HG03135 (cell line): ENCODE data around the gene YTHDC2.

Source experiments
- ATAC-seq: cut with Tn5 transposase; IDR thresholded peaks from one replicate; pipeline ENCODE4 v1.9.1; 2021; ENCODE audit warnings: mild to moderate bottlenecking, moderate library complexity; ENCODE audit not compliant: unreplicated experiment

YTHDC2 gene

DNA sequence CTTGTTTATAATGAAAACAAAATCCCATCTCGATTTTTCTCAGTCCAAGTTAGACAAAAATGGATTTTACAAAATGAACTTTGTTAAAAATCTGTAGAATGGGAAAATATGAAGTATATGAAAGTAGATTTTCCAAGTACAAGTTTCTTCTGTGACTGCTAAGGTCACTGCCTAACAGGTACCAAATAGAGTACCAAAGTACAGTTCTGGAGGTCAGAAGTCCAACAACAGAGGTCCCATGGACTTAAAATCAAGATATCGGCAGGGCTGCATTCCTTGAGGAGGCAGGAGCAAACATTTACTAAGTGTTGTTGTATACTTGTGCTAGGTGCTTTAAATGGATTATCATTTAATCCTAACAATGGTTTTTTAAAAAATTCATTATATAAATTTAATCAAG is 5.9 kb downstream of the YTHDC2 start:
- ATAC-seq = no peak

DNA sequence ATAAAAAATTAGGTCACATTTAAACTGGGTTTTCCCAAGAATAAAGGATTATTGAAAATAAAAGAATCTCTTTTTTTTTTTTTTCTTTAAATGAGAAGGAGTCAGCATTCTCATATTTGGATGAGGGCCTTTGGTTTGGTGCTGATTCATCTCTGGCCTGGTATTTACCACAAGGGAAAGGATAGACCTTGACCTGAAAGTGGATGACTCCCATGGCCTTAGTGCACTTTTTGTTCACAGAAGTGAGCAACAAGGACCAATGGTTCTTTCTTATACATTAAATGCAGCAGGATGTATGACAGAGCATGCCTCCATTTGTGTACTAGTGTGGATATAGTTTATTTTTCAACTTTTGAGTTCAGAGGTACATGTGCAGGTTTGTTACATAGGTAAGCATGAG is 6.9 kb downstream of the YTHDC2 start:
- peak; percentile 59 for ATAC-seq

GRCh38 chr5:113520899-113521298 is 7.4 kb downstream of the YTHDC2 start:
- ATAC-seq = no peak

- ATAC-seq = no peak
Observed at GRCh38 chr5:113523168-113523567, 9.7 kb downstream of the YTHDC2 start.

DNA sequence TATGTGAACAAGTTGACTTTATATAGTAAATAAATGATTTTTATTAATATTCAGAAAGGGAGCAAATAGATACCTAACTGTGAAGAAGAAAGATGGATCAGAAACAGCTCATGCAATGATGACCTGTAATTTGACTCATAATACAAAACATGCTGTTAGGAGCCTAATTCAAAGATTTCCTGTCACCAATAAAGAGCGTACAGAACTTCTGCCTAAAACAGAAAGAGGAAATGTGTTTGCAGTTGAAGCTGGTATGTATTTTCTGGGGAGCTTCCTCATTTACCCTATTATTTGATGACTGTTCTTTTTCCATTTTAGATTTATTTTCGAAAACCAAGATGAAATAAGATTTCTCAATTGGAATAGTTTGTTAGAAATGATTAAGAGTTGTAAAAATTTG is 11.4 kb downstream of the YTHDC2 start:
- ATAC-seq = no peak

DNA sequence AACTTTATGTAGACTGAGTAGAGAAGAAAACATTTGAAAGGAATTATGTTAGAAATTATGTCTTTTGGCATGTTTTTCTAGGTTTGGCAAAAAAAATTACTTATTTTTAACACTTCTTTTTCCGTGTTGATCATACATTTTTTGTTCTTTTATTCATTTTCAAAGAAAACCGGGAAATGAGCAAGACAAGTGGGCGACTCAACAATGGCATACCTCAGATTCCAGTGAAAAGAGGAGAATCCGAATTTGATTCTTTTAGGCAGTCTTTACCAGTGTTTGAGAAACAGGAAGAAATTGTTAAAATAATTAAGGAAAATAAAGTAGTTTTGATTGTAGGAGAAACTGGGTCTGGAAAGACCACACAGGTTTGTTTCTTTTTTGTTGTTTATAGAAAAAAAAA is 12.9 kb downstream of the YTHDC2 start:
- ATAC-seq = no peak

- no peak for ATAC-seq
Observed at GRCh38 chr5:113527746-113528145, 14.3 kb downstream of the YTHDC2 start.

GRCh38 chr5:113531481-113532159 is 18.1 kb downstream of the YTHDC2 start:
- no peak for ATAC-seq

- no peak for ATAC-seq
Observed at GRCh38 chr5:113538313-113538712, 24.8 kb downstream of the YTHDC2 start.

GRCh38 chr5:113546703-113547183 is 33.2 kb downstream of the YTHDC2 start:
- ATAC-seq = no peak

DNA sequence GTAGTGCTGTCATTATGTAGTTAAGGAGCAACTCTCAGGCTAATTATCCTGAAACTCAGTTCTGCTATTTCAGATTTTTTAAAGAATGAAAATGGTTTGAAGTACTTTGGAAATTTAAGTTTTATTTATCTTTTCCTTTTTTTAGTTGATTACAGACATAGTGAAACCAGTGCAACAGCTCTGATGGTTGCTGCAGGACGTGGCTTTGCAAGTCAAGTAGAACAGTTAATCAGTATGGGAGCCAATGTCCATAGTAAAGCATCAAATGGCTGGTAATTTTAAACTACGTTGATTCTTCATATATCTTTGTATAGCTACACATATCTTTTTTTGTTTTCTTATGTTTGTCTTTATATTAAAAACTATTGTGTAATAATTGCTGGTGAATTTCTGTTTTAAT is 34.9 kb downstream of the YTHDC2 start:
- peak; percentile 93 for ATAC-seq

- ATAC-seq = no peak
Observed at GRCh38 chr5:113552137-113552536, 38.6 kb downstream of the YTHDC2 start.

DNA sequence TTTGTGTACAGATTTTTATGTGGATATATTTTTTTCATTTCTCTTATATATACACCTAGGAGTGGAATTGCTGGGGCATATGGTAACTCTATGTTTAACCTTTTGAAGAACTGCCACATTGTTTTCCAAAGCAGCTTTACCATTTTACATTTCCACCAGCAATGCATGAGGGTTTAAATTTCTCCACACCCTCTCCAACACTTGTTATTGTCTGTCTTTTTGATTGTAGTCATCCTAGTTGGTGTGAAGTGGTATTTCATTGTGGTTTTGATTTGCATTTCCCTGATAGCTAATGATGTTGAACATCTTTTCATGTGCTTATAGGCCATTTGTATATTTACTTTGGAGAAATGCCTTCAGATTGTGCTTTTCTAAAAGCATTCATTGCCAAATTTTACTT is 39.1 kb downstream of the YTHDC2 start:
- no peak for ATAC-seq

DNA sequence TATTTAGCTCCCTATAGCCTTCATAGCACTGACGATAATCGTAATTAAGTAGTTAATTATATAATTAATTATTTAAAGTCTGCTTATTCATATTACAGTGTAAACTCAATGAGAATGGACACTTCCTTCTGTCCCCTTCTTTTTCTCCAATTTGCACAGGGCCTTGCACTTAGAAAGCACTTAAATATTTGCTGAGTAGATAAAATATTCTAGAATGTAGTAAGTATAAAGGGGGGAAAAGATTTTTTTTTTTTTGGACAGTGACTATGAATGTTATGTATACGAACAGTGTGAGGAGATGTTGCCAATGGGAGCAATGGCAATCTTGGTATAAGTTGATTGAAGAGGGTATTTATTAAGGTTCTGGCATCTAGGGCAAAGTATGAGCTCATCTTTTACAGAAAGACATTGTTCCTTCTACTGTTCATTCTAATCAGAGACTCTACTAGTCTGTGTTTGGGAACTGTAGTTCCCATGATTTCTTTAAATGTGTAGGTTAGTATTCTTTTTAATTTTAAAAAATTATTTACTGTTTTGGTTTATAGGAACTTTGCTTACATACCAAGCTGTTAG is 49.4 kb downstream of the YTHDC2 start:
- no peak for ATAC-seq

- ATAC-seq = no peak
Observed at GRCh38 chr5:113569396-113569795, 55.9 kb downstream of the YTHDC2 start.

DNA sequence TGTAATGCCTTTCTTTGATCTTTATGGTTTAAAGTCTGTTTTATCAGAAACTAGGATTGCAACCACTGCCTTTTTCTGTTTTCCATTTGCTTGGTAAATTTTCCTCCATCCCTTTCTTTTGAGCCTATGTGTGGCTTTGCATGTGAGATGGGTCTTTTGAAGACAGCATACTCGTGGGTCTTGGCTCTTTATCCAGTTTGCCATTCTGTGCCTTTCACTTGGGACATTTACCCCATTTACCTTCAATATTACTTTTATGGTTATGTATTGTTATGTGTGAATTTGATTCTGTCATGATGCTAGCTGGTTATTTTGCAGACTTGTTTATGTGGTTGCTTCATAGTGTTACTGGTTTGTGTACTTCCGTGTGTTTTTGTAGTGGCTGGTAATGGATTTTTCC is 59.2 kb downstream of the YTHDC2 start:
- ATAC-seq = no peak

- no peak for ATAC-seq
Observed at GRCh38 chr5:113574417-113574816, 60.9 kb downstream of the YTHDC2 start.

DNA sequence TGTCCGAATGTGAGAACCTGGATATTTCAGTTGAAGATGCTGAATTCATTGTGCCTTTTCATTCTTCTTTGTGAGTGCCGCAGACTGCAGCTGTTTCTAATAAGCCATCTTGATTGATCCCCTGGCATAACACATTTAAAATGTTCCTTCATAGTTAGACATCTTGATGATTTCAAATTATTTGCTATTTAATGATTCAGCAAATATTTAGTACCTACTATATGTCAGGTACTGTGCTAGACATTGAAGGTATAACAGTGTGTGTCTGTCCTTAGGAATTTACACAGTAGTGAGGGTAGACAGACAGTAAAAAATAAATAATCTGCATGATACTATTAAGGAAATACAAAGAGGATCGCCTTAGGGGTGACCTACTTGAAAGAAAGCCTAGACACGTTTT is 61.6 kb downstream of the YTHDC2 start:
- ATAC-seq = no peak

DNA sequence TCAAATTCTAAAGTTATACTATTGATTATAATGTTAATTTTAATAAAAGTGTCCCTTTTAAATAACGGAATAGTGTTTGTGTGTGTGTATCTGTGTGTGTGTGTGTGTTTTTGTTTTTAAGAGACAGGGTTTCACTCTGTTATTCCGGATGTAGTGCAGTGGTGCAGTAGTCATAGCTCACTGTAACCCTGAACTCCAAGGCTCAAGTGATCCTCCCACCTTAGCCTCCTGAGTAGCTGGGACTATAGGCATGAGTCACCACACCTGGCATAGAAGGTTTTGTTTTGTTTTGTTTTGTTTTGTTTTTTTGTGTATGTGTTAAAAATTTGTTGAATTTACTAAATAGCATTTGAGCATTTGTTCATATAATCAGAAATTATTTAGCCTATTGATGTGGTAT is 64.6 kb downstream of the YTHDC2 start:
- ATAC-seq = no peak

GRCh38 chr5:113581388-113581787 is 67.9 kb downstream of the YTHDC2 start:
- ATAC-seq = no peak

- ATAC-seq = no peak
Observed at GRCh38 chr5:113598150-113598549, 84.7 kb downstream of the YTHDC2 start.

- ATAC-seq = no peak
Observed at GRCh38 chr5:113598926-113599325, 85.4 kb downstream of the YTHDC2 start.
